GM13977 (cell line): ENCODE measurements around the gene ZBTB44.
"Not testable (repeated sequence)": the region's sequence is repeated elsewhere in the genome, so short reads cannot be mapped to it uniquely, and the experiment has no call there.

Experiments used
- DNase-seq: peaks from one replicate; pipeline ENCODE4 v3.0.0; 2012; ENCODE audit warnings: low spot score
- CTCF ChIP-seq: IDR thresholded peaks from 2 replicates; pipeline ENCODE4 v1.5.1; 2012; ENCODE audit warnings: mild to moderate bottlenecking, control low read depth; ENCODE audit not compliant: insufficient read depth; ENCODE audit errors: extremely low read depth, missing control alignments
- in situ Hi-C: fragments of 300-500 bp; cut with MboI; formaldehyde crosslinking; loops from one replicate; pipeline ENCODE4 v1.12.0; 2022; ENCODE audit warnings: low sequenced_read_pairs, low pct_unique_long_range_greater_than_20kb, mixed read lengths, inconsistent platforms; ENCODE audit not compliant: unreplicated experiment

ZBTB44 gene

GRCh38 chr11:130337281-130338089, 22.8 kb upstream of the ZBTB44 start:
- no peak for DNase-seq
- TF ChIP-seq CTCF, result no peak
- in situ Hi-C loops, result no loop called here

DNA sequence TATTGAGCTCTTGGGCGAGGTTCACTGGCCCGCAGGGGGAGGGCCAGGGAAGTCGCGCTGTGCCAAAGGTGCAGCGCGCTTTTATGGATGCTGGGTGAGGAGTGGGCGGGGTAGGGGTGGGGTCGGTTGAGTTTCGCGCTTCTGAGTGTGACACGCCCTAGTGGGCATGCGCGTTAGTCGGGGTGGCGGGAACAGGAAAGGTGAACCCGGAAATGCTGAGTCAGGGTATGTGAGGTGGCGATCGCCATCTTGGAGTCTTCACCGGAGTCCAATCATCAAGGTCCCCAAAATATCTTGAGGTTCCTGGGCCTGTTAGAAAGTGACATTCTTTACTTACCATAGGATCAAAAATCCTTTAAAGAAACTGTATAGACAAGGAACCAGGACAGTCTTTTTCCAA, 16.7 kb upstream of the ZBTB44 start:
- in situ Hi-C loops, result not testable (repeated sequence)

GRCh38 chr11:130330101-130330684, 15.5 kb upstream of the ZBTB44 start:
- in situ Hi-C loops, result no loop called here
- TF ChIP-seq CTCF, result no peak
- DNase-seq, result no peak

More for the DNA sequence above, 16.7 kb upstream of the ZBTB44 start:
- DNase-seq, result not testable (repeated sequence)

- in situ Hi-C loops, result no loop called here
- DNase-seq, result no peak
Observed at GRCh38 chr11:130328420-130328819, 13.7 kb upstream of the ZBTB44 start.

DNA sequence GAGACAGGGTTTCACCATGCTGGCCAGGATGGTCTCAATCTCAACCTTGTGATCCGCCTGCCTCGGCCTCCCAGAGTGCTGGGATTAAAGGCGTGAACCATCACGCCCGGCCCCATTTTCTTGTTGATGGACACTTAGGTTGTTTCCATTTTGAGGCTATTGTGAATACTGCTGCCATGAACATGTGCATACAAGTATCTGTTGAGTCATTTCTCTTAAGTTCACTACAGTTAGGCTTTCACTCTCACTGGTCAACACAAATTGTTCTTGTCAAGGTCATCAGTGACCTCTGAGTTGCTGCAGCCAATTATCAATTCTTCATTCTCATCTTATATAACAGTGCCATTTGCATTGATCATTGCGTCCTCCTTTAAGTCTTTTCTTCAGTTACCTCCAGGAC, 13.0 kb upstream of the ZBTB44 start:
- TF ChIP-seq CTCF, result no peak
- in situ Hi-C loops, result no loop called here
- DNase-seq, result no peak

More at GRCh38 chr11:130328420-130328819, 13.7 kb upstream of the ZBTB44 start:
- no peak for TF ChIP-seq CTCF

DNA sequence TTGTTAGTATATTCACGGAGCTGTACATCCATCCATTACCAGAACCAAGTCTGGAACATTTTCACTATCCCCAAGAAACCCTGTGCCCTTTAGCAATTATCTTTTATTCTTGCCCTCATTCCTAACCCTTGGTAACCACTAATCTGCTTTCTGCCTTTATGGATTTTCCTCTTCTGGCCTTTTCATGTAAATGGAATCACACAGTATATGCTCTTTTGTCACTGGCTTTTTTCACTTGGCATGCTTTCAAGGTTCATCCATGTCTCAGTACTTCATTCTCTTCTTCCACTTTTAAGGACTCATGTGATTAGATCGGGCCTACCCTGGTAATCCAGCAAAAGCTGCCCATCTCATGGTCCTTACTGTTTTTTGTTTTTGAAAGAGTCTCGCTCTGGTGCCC, 11.0 kb upstream of the ZBTB44 start:
- no peak for DNase-seq
- in situ Hi-C loops, result no loop called here
- no peak for TF ChIP-seq CTCF

DNA sequence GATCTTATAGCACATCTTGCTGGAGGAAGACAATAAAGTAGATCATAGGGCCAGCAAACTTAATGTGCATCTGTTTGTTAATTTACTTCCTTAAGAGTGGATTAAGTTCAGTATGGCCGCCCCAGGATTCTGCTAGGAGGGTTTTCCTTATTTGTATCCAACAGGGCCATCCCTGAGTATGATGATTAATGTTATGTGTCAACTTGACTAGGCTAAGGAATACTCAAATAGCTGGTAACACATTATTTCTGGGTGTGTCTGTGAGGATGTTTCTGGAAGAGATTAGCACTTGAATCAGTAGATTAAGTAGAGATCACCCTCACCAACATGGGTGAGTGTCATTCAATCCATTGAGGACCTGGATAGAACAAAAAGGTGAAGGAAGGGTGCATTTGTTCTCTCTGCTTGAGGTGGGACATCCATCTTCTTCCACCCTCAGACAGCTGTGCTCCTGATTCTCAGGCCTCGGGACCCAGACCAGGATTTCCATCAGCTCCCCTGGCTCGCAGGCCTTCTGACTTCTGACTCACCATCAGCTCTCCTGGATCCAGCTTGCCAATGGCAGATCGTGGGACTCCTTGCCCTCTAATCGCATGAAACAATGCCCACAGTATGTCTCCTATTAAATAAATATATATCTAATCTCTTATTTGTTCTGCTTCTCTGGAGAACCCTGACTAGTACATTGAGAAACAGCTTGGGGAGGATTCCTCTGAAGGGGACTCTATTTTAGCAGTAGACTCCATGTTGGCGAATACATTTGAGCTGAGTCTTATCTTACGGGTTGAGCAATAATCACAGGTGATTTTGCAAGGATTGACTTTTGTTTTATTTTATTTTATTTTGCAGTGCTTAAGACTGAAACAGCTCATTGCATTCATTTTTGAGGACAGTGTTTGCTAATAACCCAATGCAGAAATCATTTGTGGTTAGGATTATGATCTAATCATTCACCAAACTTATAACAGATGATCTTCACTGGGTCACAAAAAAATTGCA, 9.0 kb upstream of the ZBTB44 start:
- DNase-seq, result no peak
- in situ Hi-C loops, result no loop called here

More for the DNA sequence above, 9.0 kb upstream of the ZBTB44 start:
- TF ChIP-seq CTCF, result no peak
